ENCODE data around the gene NIBAN1. TPM values are rescaled to one million over a fixed set of nuclear protein-coding genes. Genes with fewer than 3 reads are reported as not detected.
"Not testable (repeated sequence)": the region's sequence is repeated elsewhere in the genome, so short reads cannot be mapped to it uniquely, and the experiment has no call there.

Gene NIBAN1
- total RNA-seq, 1 donor: 17.7 TPM

DNA sequence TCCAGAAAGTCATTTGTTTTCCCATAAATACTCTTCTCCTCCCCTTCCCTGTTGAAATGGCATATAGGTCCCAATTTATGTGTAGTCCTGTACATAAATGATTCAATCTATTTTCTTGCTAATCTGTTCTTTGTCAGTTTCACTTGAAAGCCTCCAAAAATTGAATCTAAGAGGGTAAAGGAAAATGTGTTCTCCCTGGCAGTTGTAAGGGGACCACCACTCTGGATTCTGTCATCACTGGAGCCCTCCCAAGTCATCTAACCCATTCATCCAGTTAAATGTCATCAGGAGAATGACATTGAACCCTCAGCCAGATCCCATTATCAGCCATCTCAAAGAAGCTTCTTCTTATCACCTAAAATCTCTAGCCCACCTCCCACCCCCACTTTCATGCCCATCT is 36.1 kb upstream of the NIBAN1 start:
- TF ChIP-seq, protein P1, sequence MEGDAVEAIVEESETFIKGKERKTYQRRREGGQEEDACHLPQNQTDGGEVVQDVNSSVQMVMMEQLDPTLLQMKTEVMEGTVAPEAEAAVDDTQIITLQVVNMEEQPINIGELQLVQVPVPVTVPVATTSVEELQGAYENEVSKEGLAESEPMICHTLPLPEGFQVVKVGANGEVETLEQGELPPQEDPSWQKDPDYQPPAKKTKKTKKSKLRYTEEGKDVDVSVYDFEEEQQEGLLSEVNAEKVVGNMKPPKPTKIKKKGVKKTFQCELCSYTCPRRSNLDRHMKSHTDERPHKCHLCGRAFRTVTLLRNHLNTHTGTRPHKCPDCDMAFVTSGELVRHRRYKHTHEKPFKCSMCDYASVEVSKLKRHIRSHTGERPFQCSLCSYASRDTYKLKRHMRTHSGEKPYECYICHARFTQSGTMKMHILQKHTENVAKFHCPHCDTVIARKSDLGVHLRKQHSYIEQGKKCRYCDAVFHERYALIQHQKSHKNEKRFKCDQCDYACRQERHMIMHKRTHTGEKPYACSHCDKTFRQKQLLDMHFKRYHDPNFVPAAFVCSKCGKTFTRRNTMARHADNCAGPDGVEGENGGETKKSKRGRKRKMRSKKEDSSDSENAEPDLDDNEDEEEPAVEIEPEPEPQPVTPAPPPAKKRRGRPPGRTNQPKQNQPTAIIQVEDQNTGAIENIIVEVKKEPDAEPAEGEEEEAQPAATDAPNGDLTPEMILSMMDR (IDR thresholded peaks at IDR 0.05; ENCODE audit: insufficient read depth, low read depth, low read length): no peak
- no peak for DNase-seq (ENCODE audit: low read depth)
- no peak overlapping the region for H3K4me3 ChIP-seq (ENCODE audit: low read depth, low read length)

DNA sequence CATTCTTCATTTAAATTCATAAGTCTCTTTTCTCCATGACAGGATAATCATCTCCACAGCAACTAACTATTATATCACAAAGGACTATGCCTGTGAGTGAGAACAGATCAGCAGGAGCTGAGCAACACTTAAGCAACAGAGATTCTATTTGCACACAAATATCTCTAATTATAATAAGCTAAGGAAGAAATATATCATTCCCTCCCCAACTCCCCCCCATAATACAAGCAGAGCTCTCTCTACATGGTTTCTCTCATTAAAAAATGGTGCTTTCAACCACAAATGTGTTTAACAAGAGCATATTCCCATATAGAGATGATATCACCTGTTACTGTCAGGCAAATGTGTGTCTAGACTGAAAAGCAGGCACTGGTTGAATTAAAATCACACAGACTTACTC is 34.5 kb upstream of the NIBAN1 start:
- TF ChIP-seq, protein P1 (IDR thresholded peaks at IDR 0.05; ENCODE audit: insufficient read depth, low read depth, low read length): no peak
- H3K4me3 ChIP-seq (ENCODE audit: low read depth, low read length): no peak overlapping the region
- DNase-seq (ENCODE audit: low read depth): no peak

DNA sequence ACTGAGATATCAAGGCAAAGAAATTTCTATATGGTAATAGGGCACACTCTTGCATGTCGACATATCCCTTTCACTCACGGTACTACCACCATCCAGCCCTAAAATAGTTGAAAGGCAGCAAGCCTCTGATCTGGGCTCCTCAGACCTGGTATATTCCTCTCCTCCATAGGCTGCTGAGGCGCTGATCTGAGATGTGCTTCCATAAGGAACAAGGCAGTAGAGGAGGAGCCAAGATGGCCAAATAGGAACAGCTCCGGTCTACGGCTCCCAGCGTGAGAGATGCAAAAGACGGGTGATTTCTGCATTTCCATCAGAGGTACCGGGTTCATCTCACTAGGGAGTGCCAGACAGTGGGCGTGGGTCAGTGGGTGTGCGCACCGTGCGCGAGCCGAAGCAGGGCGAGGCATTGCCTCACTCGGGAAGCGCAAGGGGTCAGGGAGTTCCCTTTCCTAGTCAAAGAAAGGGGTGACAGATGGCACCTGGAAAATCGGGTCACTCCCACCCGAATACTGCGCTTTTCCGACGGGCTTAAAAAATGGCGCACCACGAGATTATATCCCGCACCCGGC is 27.1 kb upstream of the NIBAN1 start:
- DNase-seq (ENCODE audit: low read depth); H3K4me3 ChIP-seq (ENCODE audit: low read depth, low read length): not testable (repeated sequence)

DNA sequence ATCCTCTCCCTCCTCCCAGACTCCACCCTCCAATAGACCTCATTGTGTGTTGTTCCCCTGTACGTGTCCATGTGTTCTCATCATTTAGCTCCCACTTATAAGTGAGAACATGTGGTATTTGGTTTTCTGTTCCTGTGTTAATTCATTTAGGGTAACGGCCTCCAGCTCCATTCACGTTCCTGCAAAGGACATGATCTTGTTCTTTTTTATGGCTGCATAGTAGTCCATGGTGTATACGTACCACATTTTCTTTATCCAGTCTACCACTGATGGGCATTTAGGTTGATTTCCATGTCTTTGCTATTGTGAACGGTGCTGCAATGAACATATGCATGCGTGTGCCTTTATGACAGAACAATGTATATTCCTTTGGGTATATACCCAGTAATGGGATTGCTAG is 25.7 kb upstream of the NIBAN1 start:
- H3K4me3 ChIP-seq (ENCODE audit: low read depth, low read length); DNase-seq (ENCODE audit: low read depth): not testable (repeated sequence)

DNA sequence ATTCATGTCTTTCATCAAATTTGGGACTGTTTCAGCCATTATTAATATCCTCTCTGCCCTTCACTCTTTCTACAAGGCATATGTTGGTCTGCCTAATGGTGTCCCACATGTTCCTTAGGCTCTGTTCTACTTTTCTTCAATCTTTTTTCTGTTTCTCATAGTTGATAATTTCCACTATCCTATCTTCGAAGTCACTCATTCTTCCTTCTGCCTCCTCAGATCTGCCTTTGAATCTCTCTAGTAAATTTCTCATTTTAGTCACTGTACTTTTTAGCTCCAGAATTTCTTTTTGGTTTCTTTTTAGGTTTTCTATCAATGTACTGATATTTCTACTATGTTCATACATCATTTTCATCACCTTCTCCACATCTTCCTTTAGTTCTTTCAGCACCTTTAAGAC is 20.0 kb upstream of the NIBAN1 start:
- H3K4me3 ChIP-seq (ENCODE audit: low read depth, low read length): no peak overlapping the region
- no peak for DNase-seq (ENCODE audit: low read depth)
- TF ChIP-seq, protein P1 (IDR thresholded peaks at IDR 0.05; ENCODE audit: insufficient read depth, low read depth, low read length): no peak

DNA sequence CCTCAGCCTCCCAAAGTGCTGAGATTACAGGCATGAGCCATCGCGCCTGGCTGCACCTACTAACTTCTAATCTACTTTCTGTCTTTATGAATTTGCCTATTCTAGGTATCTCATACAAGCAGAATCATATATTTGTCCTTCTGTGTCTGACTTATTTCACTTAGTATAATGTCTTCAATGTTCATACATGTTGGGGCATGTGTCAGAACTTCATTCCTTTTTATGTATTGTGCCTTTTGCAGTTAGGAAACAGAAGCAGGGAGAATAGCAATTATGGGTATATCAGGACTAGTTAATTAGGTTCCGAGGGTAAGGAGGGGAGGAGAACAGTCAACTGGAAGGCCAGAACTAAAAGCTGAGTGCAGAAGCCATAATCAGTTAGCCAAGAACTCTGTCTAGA is 18.0 kb upstream of the NIBAN1 start:
- no peak overlapping the region for H3K4me3 ChIP-seq (ENCODE audit: low read depth, low read length)
- TF ChIP-seq, protein P1 (IDR thresholded peaks at IDR 0.05; ENCODE audit: insufficient read depth, low read depth, low read length): no peak
- no peak for DNase-seq (ENCODE audit: low read depth)

DNA sequence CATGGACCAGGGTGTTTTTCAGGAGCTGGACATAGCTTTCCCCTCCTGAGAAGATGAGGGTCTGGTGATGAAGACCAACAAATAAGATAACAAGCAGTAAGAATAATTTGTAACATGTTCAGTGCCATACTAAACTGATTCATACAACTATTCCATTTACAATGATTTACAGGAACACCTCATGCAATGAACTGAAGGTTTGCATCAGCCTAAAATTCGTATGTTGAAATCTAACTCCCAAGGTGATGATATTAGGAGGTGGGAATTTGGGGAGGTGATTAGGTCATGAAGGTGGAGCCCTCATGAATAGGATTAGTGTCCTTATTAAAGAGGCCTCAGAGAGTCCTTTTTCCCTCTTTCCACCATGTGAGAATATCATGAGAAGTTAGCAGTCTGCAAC is 15.9 kb upstream of the NIBAN1 start:
- no peak overlapping the region for H3K4me3 ChIP-seq (ENCODE audit: low read depth, low read length)
- TF ChIP-seq, protein P1 (IDR thresholded peaks at IDR 0.05; ENCODE audit: insufficient read depth, low read depth, low read length): no peak
- no peak for DNase-seq (ENCODE audit: low read depth)

DNA sequence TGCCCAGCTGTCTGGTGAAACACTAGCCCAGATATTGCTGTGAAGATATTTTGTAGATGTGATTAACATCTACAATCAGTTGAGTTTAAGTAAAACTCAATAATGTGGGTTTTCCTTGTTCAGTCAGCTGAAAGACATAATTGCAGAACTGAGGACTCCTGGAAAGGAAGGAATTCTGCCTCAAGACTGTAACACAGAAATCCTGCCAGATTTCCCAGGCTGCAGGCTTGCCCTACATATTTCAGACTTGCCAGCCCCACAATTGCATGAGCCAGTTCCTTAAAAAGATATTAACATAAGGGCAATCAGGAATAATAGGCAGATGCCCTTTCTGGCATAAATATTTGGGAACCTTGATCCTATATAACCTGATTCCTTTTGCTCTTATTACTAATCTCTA is 14.2 kb upstream of the NIBAN1 start:
- DNase-seq (ENCODE audit: low read depth): no peak
- no peak overlapping the region for H3K4me3 ChIP-seq (ENCODE audit: low read depth, low read length)
- TF ChIP-seq, protein P1 (IDR thresholded peaks at IDR 0.05; ENCODE audit: insufficient read depth, low read depth, low read length): no peak

Measured in fibroblast of villous mesenchyme (primary cell).